Body of pancreas (tissue), 4 donors: ENCODE data around the gene APOBR.

Experiments used
- POLR2A ChIP-seq, 3 donors: fragments of 450-650 bp; IDR thresholded peaks; one replicate each; pipeline ENCODE4 v1.6.1; 2016; ENCODE audit warnings: antibody characterized with exemption in 3 of 3, mild to moderate bottlenecking in 2 of 3
- TF ChIP-seq, protein P1 (sequence below), 7 experiments: fragments of 450-650 bp in 4 of 7; fragments of 200-600 bp in 3 of 7; sonication (generic) in 3 of 7; IDR thresholded peaks; one replicate each; pipeline ENCODE4 v1.5.1; 2016 to 2019; ENCODE audit warnings: antibody characterized with exemption in 7 of 7

DNA sequence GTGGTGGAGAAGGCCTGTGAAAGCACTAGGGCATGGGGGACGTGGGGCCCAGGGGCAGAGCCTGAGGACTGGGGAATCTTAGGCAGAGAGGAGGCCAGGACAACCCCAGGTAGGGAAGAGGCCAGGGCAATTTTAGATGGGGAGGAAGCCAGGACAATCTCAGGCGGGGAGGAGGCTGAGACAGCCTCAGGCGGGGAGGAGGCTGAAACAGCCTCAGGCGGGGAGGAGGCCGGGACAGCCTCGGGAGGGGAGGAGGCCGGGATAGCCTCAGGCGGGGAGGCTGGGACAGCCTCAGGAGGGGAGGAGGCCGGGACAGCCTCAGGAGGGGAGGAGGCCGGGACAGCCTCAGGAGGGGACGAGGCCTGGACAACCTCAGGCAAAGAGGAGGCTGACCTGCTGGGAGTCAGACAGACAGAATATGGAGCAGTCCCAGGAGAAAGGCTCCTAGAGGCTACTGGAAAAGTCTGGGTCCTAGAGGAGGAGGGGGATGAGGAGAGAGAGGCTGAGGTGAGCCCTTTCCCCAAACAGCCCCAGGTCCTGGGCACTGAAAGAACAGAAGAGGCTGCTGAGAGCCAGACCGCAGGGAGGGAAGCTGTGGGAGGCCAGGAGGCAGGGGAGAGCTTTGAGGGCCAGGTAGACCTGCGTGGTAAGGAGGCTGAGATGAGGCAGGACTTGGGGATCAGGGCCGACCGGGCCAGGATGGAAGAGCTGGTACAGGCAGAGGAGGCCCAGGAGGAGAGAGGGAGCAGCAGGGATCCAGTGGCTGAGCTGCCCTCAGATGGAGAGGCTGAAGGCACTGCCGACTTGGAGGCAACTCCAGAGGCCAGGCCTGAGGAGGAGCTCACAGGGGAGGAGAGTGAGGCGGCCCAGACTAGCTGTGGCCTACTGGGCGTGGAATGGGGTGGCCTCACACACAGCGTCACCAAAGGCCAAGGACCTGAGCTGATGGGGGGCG lies 1.6 kb downstream of the APOBR start:
- TF ChIP-seq, protein P1, sequence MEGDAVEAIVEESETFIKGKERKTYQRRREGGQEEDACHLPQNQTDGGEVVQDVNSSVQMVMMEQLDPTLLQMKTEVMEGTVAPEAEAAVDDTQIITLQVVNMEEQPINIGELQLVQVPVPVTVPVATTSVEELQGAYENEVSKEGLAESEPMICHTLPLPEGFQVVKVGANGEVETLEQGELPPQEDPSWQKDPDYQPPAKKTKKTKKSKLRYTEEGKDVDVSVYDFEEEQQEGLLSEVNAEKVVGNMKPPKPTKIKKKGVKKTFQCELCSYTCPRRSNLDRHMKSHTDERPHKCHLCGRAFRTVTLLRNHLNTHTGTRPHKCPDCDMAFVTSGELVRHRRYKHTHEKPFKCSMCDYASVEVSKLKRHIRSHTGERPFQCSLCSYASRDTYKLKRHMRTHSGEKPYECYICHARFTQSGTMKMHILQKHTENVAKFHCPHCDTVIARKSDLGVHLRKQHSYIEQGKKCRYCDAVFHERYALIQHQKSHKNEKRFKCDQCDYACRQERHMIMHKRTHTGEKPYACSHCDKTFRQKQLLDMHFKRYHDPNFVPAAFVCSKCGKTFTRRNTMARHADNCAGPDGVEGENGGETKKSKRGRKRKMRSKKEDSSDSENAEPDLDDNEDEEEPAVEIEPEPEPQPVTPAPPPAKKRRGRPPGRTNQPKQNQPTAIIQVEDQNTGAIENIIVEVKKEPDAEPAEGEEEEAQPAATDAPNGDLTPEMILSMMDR (IDR thresholded peaks at IDR 0.05) = no peak
- no peak for TF ChIP-seq POLR2A (IDR thresholded peaks at IDR 0.05)
